HCT116 (cell line): ENCODE measurements around the gene ARMC3. TPM values are rescaled to one million over a fixed set of nuclear protein-coding genes. Genes with fewer than 3 reads are reported as not detected.

Experiments
- ATAC-seq: fragments of 200-7000 bp; cut with Tn5 transposase; 2 replicates; pipeline ENCODE4 v1.9.1; 2020; ENCODE audit warnings: mild to moderate bottlenecking, moderate library complexity
- BruUV-seq: library from RNA; stranded (reverse); fragments of 400-500 nt; replicated peaks from 2 replicates; lab custom pipeline; 2021; lab: Mats Ljungman, UMichigan
- CTCF ChIA-PET: fragments of 300-600 bp; sonication (Branson Sonifier 250); formaldehyde crosslinking; loops from one replicate; lab custom pipeline; 2021; ENCODE audit warnings: antibody characterized with exemption; lab: Charles Lee
- POLR2A ChIA-PET: fragments of 300-600, 350-600 bp; sonication (Branson Sonifier 250); formaldehyde crosslinking; loops from one replicate; lab custom pipeline; 2021; ENCODE audit warnings: antibody characterized with exemption; lab: Charles Lee
- RAD21 ChIA-PET, 2 experiments: fragments of 300-600 bp; sonication (Branson Sonifier 250); formaldehyde crosslinking; loops; one replicate each; lab custom pipeline; 2023; ENCODE audit warnings: low total read pairs in 2 of 2; ENCODE audit not compliant: uncharacterized antibody in 2 of 2, unreplicated experiment in 2 of 2, low non-redundant PET in 1 of 2; lab: Charles Lee
- DNase-seq: peaks from one replicate; pipeline ENCODE4 v3.0.0-alpha.2; 2010; ENCODE audit warnings: low read depth, low spot score
- H2AFZ ChIP-seq: fragments of 200-600 bp; shearing (Covaris generic), sonication (generic); 2 replicates; pipeline ENCODE4 v1.6.1; 2017; ENCODE audit warnings: low read depth, mixed run types, mixed read lengths, antibody characterized with exemption, low read length; ENCODE audit not compliant: poor library complexity, severe bottlenecking
- H3K27ac ChIP-seq: 2 replicates; pipeline ENCODE4 v1.5.1; 2012; ENCODE audit warnings: low read depth, low read length
- H3K27me3 ChIP-seq: fragments of 200-600 bp; sonication (generic); 2 replicates; pipeline ENCODE4 v1.6.1; 2016; ENCODE audit warnings: mixed run types, low read length, mixed read lengths; ENCODE audit not compliant: insufficient read depth
- H3K36me3 ChIP-seq, 2 experiments: fragments of 200-500 bp in 1 of 2; fragments of 200-600 bp in 1 of 2; sonication (Bioruptor generic) in 1 of 2; sonication (generic) in 1 of 2; 2 replicates each; pipeline versions ENCODE4 v1.5.1 to v1.6.1; 2014 to 2016; ENCODE audit warnings: low read length in 2 of 2, inconsistent platforms in 1 of 2, mixed read lengths in 1 of 2, mixed run types in 1 of 2; ENCODE audit not compliant: insufficient read depth in 2 of 2, control insufficient read depth in 1 of 2
- H3K4me1 ChIP-seq, 2 experiments: fragments of 200-600 bp in 1 of 2; sonication (generic) in 1 of 2; 2 replicates each; pipeline versions ENCODE4 v1.5.1 to v1.6.1; 2012 to 2017; ENCODE audit warnings: low read length in 2 of 2, inconsistent platforms in 1 of 2, mild to moderate bottlenecking in 1 of 2, mixed read lengths in 1 of 2, mixed run types in 1 of 2, moderate library complexity in 1 of 2; ENCODE audit not compliant: insufficient read depth in 2 of 2, control insufficient read depth in 1 of 2
- H3K4me2 ChIP-seq: fragments of 200-600 bp; sonication (generic); 2 replicates; pipeline ENCODE4 v1.6.1; 2017; ENCODE audit warnings: mixed run types, low read length, mixed read lengths
- H3K4me3 ChIP-seq, 2 experiments: fragments of 200-600 bp in 1 of 2; sonication (generic) in 1 of 2; replicated peaks in 1 of 2; 2 replicates each; pipeline ENCODE4 v1.5.1; 2011 to 2016; ENCODE audit warnings: low read length in 2 of 2, control low read depth in 1 of 2, low read depth in 1 of 2, mild to moderate bottlenecking in 1 of 2, mixed read lengths in 1 of 2, mixed run types in 1 of 2
- H3K79me2 ChIP-seq: fragments of 200-600 bp; sonication (generic); 2 replicates; pipeline ENCODE4 v1.6.1; 2017; ENCODE audit warnings: mild to moderate bottlenecking, mixed run types, low read length, moderate library complexity, mixed read lengths; ENCODE audit not compliant: insufficient read depth
- H3K9ac ChIP-seq: fragments of 200-600 bp; sonication (generic); 2 replicates; pipeline ENCODE4 v1.6.1; 2016; ENCODE audit warnings: low read length, mixed read lengths
- H3K9me2 ChIP-seq: fragments of 200-600 bp; sonication (generic), shearing (Covaris generic); 2 replicates; pipeline ENCODE4 v1.6.1; 2017; ENCODE audit warnings: mixed run types, mild to moderate bottlenecking, moderate library complexity; ENCODE audit not compliant: insufficient read depth
- H3K9me3 ChIP-seq, 2 experiments: fragments of 200-500 bp in 1 of 2; fragments of 200-600 bp in 1 of 2; sonication (Bioruptor generic) in 1 of 2; sonication (generic) in 1 of 2; 2 replicates each; pipeline ENCODE4 v1.6.1; 2014 to 2017; ENCODE audit warnings: low read length in 2 of 2, mixed read lengths in 2 of 2, inconsistent platforms in 1 of 2, low read depth in 1 of 2, mild to moderate bottlenecking in 1 of 2, mixed run types in 1 of 2, moderate library complexity in 1 of 2; ENCODE audit not compliant: control insufficient read depth in 1 of 2, insufficient read depth in 1 of 2
- H4K20me1 ChIP-seq: fragments of 200-600 bp; sonication (generic), shearing (Covaris generic); 2 replicates; pipeline ENCODE4 v1.6.1; 2017; ENCODE audit warnings: mixed run types, mild to moderate bottlenecking, moderate library complexity; ENCODE audit not compliant: insufficient read depth
- ATF3 ChIP-seq: IDR thresholded peaks from 2 replicates; pipeline ENCODE4 v1.6.1; 2012
- CBX3 ChIP-seq: IDR thresholded peaks from 2 replicates; pipeline ENCODE4 v1.6.1; 2012; ENCODE audit warnings: low read depth
- CTCF ChIP-seq, 3 experiments: fragments of 200-600 bp in 1 of 3; sonication (generic) in 1 of 3; IDR thresholded peaks in 2 of 3; conservative IDR thresholded peaks in 1 of 3; 2 replicates each; pipeline ENCODE4 v1.5.1; 2012 to 2017; ENCODE audit warnings: low read depth in 2 of 3, low read length in 2 of 3, antibody characterized with exemption in 1 of 3, borderline replicate concordance in 1 of 3, control low read depth in 1 of 3, mild to moderate bottlenecking in 1 of 3, mixed read lengths in 1 of 3, mixed run types in 1 of 3, moderate library complexity in 1 of 3; ENCODE audit not compliant: insufficient read depth in 1 of 3
- ELF1 ChIP-seq: IDR thresholded peaks from 2 replicates; pipeline ENCODE4 v1.6.1; 2012; ENCODE audit warnings: low read depth, borderline replicate concordance
- EZH2 ChIP-seq: fragments of 200-600 bp; sonication (generic); IDR thresholded peaks from 2 replicates; pipeline ENCODE4 v1.6.1; 2017; ENCODE audit warnings: antibody characterized with exemption, mixed run types
- EZH2phosphoT487 ChIP-seq: fragments of 200-600 bp; IDR thresholded peaks from 2 replicates; pipeline ENCODE4 v1.6.1; 2018; ENCODE audit warnings: antibody characterized with exemption, borderline replicate concordance
- JUND ChIP-seq: IDR thresholded peaks from 2 replicates; pipeline ENCODE4 v1.6.1; 2012
- MAX ChIP-seq: IDR thresholded peaks from 2 replicates; pipeline ENCODE4 v1.6.1; 2012
- POLR2A ChIP-seq: IDR thresholded peaks from 2 replicates; pipeline ENCODE4 v1.7.0; 2011; ENCODE audit warnings: borderline replicate concordance; ENCODE audit not compliant: insufficient read depth, insufficient read length; ENCODE audit errors: extremely low read depth
- POLR2AphosphoS5 ChIP-seq: IDR thresholded peaks from 2 replicates; pipeline ENCODE4 v1.6.1; 2011; ENCODE audit warnings: mild to moderate bottlenecking, low read depth, low read length, moderate library complexity
- SIN3A ChIP-seq: IDR thresholded peaks from 2 replicates; pipeline ENCODE4 v1.6.1; 2012; ENCODE audit warnings: low read depth
- SP1 ChIP-seq: IDR thresholded peaks from 2 replicates; pipeline ENCODE4 v1.6.1; 2012; ENCODE audit warnings: low read depth
- ZFX ChIP-seq: fragments of 450-650 bp; IDR thresholded peaks from 2 replicates; pipeline ENCODE4 v1.6.1; 2017
- ZNF274 ChIP-seq: fragments of 200-500 bp; sonication (Bioruptor generic); IDR thresholded peaks from 2 replicates; pipeline ENCODE4 v1.6.1; 2014; ENCODE audit warnings: mild to moderate bottlenecking, low read depth, low read length, inconsistent platforms
- intact Hi-C: fragments of 100-400 bp; cut with micrococcal nuclease; formaldehyde crosslinking; loops from 2 replicates; pipeline ENCODE4 v1.10.0; 2022
- total RNA-seq: library from RNA; stranded (reverse); gene quantifications from one replicate; pipeline ENCODE4 v1.2.1, GENCODE V29; 2021; ENCODE audit not compliant: unreplicated experiment

ARMC3 gene
- total RNA-seq, 1 experiment from 2014 or later: 2.6 TPM

GRCh38 chr10:23013581-23014335, 85.9 kb downstream of the ARMC3 start:
- no peak overlapping the region for H2AFZ ChIP-seq
- no peak overlapping the region for H3K4me3 ChIP-seq
- TF ChIP-seq MAX (no peak), CTCF (IDR thresholded peaks at IDR 0.05 in 2 of 3, conservative IDR thresholded peaks at IDR 0.05 in 1 of 3; ENCODE audit: borderline replicate concordance in 1 of 3, insufficient read depth in 1 of 3, low read depth in 2 of 3, low read length in 2 of 3) (no peak), SIN3A (no peak), JUND (no peak), SP1 (no peak), ZFX (no peak)
- ChIA-PET POLR2A (no interaction called here), CTCF (no interaction called here), RAD21 (no interaction called here)
- H3K4me1 ChIP-seq: no peaks in the 10 kb centered on the region
- no peaks in the 10 kb centered on the region for H3K36me3 ChIP-seq
- no peaks in the 10 kb centered on the region for H3K27me3 ChIP-seq
- H3K79me2 ChIP-seq: no peaks in the 10 kb centered on the region
- ATAC-seq (no peak), DNase-seq (no peak)
- no peaks in the 10 kb centered on the region for H3K9me3 ChIP-seq
- no peak overlapping the region for H3K4me2 ChIP-seq
- intact Hi-C loops: no loop called here
- H3K9ac ChIP-seq: no peak overlapping the region
- H4K20me1 ChIP-seq: no peaks in the 10 kb centered on the region
- H3K27ac ChIP-seq: no peak overlapping the region
- BruUV-seq: no TSS peak
- H3K9me2 ChIP-seq: no peaks in the 10 kb centered on the region

- POLR2A ChIA-PET: no interaction called here
- H3K79me2 ChIP-seq: no peaks in the 10 kb centered on the region
- RAD21 ChIA-PET: no interaction called here
- no peaks in the 10 kb centered on the region for H3K4me1 ChIP-seq
- no peak overlapping the region for H2AFZ ChIP-seq
- H3K36me3 ChIP-seq: no peaks in the 10 kb centered on the region
- H3K27me3 ChIP-seq: no peaks in the 10 kb centered on the region
- intact Hi-C loops: no loop called here
- CTCF ChIA-PET: no interaction called here
- H3K9me2 ChIP-seq: no peaks in the 10 kb centered on the region
- no peak overlapping the region for H3K27ac ChIP-seq
- no peaks in the 10 kb centered on the region for H3K9me3 ChIP-seq
- no peak for ATAC-seq
- no peak overlapping the region for H3K9ac ChIP-seq
- H3K4me3 ChIP-seq: no peak overlapping the region
- BruUV-seq: no TSS peak
- DNase-seq: no peak
- H3K4me2 ChIP-seq: no peak overlapping the region
- H4K20me1 ChIP-seq: no peaks in the 10 kb centered on the region
- TF ChIP-seq SP1 (no peak), POLR2A (no peak), MAX (no peak), ELF1 (no peak), ZFX (no peak), ATF3 (no peak), ZNF274 (no peak), EZH2phosphoT487 (no peak), POLR2AphosphoS5 (no peak), CBX3 (no peak), JUND (no peak), EZH2 (no peak), CTCF (IDR thresholded peaks at IDR 0.05 in 2 of 3, conservative IDR thresholded peaks at IDR 0.05 in 1 of 3; ENCODE audit: borderline replicate concordance in 1 of 3, insufficient read depth in 1 of 3, low read depth in 2 of 3, low read length in 2 of 3) (no peak)
Measured at GRCh38 chr10:23015021-23015707, 87.3 kb downstream of the ARMC3 start.
